Esophagus squamous epithelium (tissue), 5 donors: ENCODE measurements around the gene AQP1. TPM values are rescaled to one million over a fixed set of nuclear protein-coding genes. Genes with fewer than 3 reads are reported as not detected.

Source experiments
- DNase-seq: peaks from one replicate; lab custom pipeline; 2025; lab: John Stamatoyannopoulos, UW
- H3K27ac ChIP-seq, 4 donors: fragments of 200-600 bp; sonication (generic); one replicate each; pipeline ENCODE4 v1.5.1; 2016 to 2019; ENCODE audit warnings: mild to moderate bottlenecking in 1 of 4
- H3K27me3 ChIP-seq, 4 donors: fragments of 200-600 bp; sonication (generic); 1 replicate in 3 of 4; 2 replicates in 1 of 4; pipeline versions ENCODE4 v1.5.1 to v1.6.0; 2017 to 2021; ENCODE audit warnings: antibody characterized with exemption in 1 of 4
- H3K36me3 ChIP-seq, 3 donors: fragments of 200-600 bp; sonication (generic); one replicate each; pipeline ENCODE4 v1.5.1; 2016 to 2019
- H3K4me1 ChIP-seq, 3 donors: fragments of 200-600 bp; sonication (generic); one replicate each; pipeline ENCODE4 v1.5.1; 2017 to 2019
- H3K4me3 ChIP-seq, 4 donors: fragments of 200-600 bp; sonication (generic); 1 replicate in 3 of 4; 2 replicates in 1 of 4; pipeline ENCODE4 v1.5.1; 2016 to 2019; ENCODE audit warnings: mild to moderate bottlenecking in 2 of 4, moderate library complexity in 1 of 4
- H3K9me3 ChIP-seq, 3 donors: fragments of 200-600 bp; sonication (generic); one replicate each; pipeline ENCODE4 v1.5.1; 2016 to 2019
- CTCF ChIP-seq, 6 experiments: fragments of 450-650 bp in 4 of 6; fragments of 200-600 bp in 2 of 6; sonication (generic) in 2 of 6; IDR thresholded peaks; one replicate each; pipeline ENCODE4 v1.5.1; 2016 to 2019; ENCODE audit warnings: antibody characterized with exemption in 6 of 6, mild to moderate bottlenecking in 4 of 6, moderate library complexity in 4 of 6
- POLR2A ChIP-seq, 4 donors: fragments of 450-650 bp; IDR thresholded peaks; one replicate each; pipeline ENCODE4 v1.6.1; 2017; ENCODE audit warnings: antibody characterized with exemption in 4 of 4, mild to moderate bottlenecking in 4 of 4, moderate library complexity in 3 of 4
- WGBS, 2 donors: methylation state at CpG; one replicate each; pipeline ENCODE4 v1.1.5; 2018; 5-methylcytosine and 5-hydroxymethylcytosine counted together
- intact Hi-C: fragments of 100-400 bp; cut with DNase I; formaldehyde crosslinking; loops from one replicate; pipeline ENCODE4 v1.15.0; 2022
- total RNA-seq, 4 donors: library from RNA; depleted of rRNA; stranded (reverse); fragments of >200 nt; gene quantifications; one replicate each; pipeline ENCODE4 v1.1.0, GENCODE V29; 2016
- donor health status: DM: yes; HTN: yes; CAD: no.

AQP1 gene
- total RNA-seq, 4 donors from 2014 or later = 14.9 to 159 (median 44.7) TPM

GRCh38 chr7:30915005-30915601, 3.5 kb downstream of the AQP1 start:
- 77 to 83% methylated on average over 8 of the region's 11 CpGs for WGBS, 2 donors
- Histone ChIP-seq H3K36me3 (no peaks in the 10 kb centered on the region), H3K4me1 (peaks cover 8 to 86% (median 28%) of the 10 kb centered on the region in 3 donors), H3K9me3 (no peaks in the 10 kb centered on the region), H3K4me3 (peak overlapping the region in 3 of 4 donors; percentile 32 to 62 (median 46)), H3K27me3 (no peaks in the 10 kb centered on the region), H3K27ac (peak overlapping the region; percentile 51 to 88 (median 72))
- intact Hi-C loops = no loop called here
- no peak for DNase-seq
- no peak for TF ChIP-seq CTCF (IDR thresholded peaks at IDR 0.05)
- TF ChIP-seq POLR2A (IDR thresholded peaks at IDR 0.05) = no peak

- Histone ChIP-seq H3K4me3 (peak overlapping the region in 3 of 4 donors; percentile 32 to 62 (median 46)), H3K9me3 (no peaks in the 10 kb centered on the region), H3K27ac (peak overlapping the region; percentile 51 to 88 (median 72)), H3K36me3 (no peaks in the 10 kb centered on the region), H3K27me3 (no peaks in the 10 kb centered on the region), H3K4me1 (peaks cover 11 to 86% (median 30%) of the 10 kb centered on the region in 3 donors)
- intact Hi-C loops = no loop called here
- 25 to 45% methylated on average over 1 to 5 of the region's 6 CpGs for WGBS, 2 donors
- no peak for DNase-seq
- TF ChIP-seq CTCF (IDR thresholded peaks at IDR 0.05) = no peak
- TF ChIP-seq POLR2A (IDR thresholded peaks at IDR 0.05) = no peak
Measured at GRCh38 chr7:30915751-30916150, 4.1 kb downstream of the AQP1 start.

- TF ChIP-seq POLR2A (IDR thresholded peaks at IDR 0.05) (no peak), CTCF (IDR thresholded peaks at IDR 0.05) (no peak)
- peaks cover 7 to 86% (median 31%) of the 10 kb centered on the region in 3 donors for H3K4me1 ChIP-seq
- no peaks in the 10 kb centered on the region for H3K9me3 ChIP-seq
- H3K27me3 ChIP-seq = no peaks in the 10 kb centered on the region
- H3K4me3 ChIP-seq = peak overlapping the region in 2 of 4 donors; percentile 46 to 62
- intact Hi-C loops = no loop called here
- WGBS, 2 donors = 58 to 83% methylated on average over 2 to 3 of the region's 3 CpGs
- H3K36me3 ChIP-seq = no peaks in the 10 kb centered on the region
- DNase-seq = no peak
- H3K27ac ChIP-seq = peak overlapping the region; percentile 51 to 88 (median 72)
Measured at GRCh38 chr7:30916255-30916654, 4.6 kb downstream of the AQP1 start.

- no peaks in the 10 kb centered on the region for H3K27me3 ChIP-seq
- TF ChIP-seq CTCF (IDR thresholded peaks at IDR 0.05) (no peak), POLR2A (IDR thresholded peaks at IDR 0.05) (no peak)
- H3K4me1 ChIP-seq = peaks cover 7 to 89% (median 35%) of the 10 kb centered on the region in 3 donors
- H3K36me3 ChIP-seq = peaks cover 0 to under 1% (median 0%) of the 10 kb centered on the region in 3 donors
- H3K9me3 ChIP-seq = no peaks in the 10 kb centered on the region
- peak overlapping the region; percentile 24 to 88 (median 72) for H3K27ac ChIP-seq
- intact Hi-C loops = no loop called here
- H3K4me3 ChIP-seq = peak overlapping the region in 2 of 4 donors; percentile 46 to 62
- DNase-seq = no peak
- WGBS, 2 donors = 57 to 82% methylated on average over 3 to 7 of the region's 7 CpGs
Measured at GRCh38 chr7:30916767-30917166, 5.1 kb downstream of the AQP1 start.

GRCh38 chr7:30917216-30917893, 5.7 kb downstream of the AQP1 start:
- WGBS, 2 donors = 68 to 79% methylated on average over 4 of the region's 4 CpGs
- peaks cover 7 to 91% (median 36%) of the 10 kb centered on the region in 3 donors for H3K4me1 ChIP-seq
- H3K36me3 ChIP-seq = peaks cover 0 to 7% (median 0%) of the 10 kb centered on the region in 3 donors
- DNase-seq = no peak
- H3K4me3 ChIP-seq = peak overlapping the region in 2 of 4 donors; percentile 46 to 62
- H3K27me3 ChIP-seq = no peaks in the 10 kb centered on the region
- no peaks in the 10 kb centered on the region for H3K9me3 ChIP-seq
- intact Hi-C loops = no loop called here
- TF ChIP-seq POLR2A (IDR thresholded peaks at IDR 0.05) (no peak), CTCF (IDR thresholded peaks at IDR 0.05) (no peak)
- peak overlapping the region in 3 of 4 donors; percentile 61 to 88 (median 82) for H3K27ac ChIP-seq
